ENCODE measurements around the gene ZNF473. TPM values are rescaled to one million over a fixed set of nuclear protein-coding genes. Genes with fewer than 3 reads are reported as not detected.

The ZNF473 gene
- total RNA-seq, 1 experiment from 2014 or later: 10.0 TPM

DNA sequence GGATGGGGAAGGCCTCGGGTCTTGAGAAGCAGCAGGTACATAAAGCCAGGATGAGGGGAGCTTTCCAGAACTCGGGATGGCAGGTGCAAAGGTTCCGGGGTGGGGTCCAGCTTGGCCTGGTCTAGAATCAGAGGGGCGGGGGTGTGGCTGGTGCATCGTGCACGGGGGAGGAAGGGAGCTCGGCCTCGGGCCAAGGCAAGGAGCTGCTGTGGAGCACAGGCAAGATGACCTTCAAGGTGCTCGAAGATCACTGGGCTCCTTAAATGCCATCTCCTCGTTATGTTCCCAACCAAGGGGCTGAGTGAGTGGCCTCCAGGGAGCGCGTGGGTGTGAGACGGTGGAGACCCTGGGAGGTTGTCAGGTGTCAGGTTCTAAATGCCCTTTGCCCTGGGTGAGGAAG, 48.7 kb upstream of the ZNF473 start (continued):
- TF ChIP-seq, protein P1, sequence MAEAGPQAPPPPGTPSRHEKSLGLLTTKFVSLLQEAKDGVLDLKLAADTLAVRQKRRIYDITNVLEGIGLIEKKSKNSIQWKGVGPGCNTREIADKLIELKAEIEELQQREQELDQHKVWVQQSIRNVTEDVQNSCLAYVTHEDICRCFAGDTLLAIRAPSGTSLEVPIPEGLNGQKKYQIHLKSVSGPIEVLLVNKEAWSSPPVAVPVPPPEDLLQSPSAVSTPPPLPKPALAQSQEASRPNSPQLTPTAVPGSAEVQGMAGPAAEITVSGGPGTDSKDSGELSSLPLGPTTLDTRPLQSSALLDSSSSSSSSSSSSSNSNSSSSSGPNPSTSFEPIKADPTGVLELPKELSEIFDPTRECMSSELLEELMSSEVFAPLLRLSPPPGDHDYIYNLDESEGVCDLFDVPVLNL (CRISPR knock-in tag; IDR thresholded peaks at IDR 0.05; ENCODE audit: borderline replicate concordance, low read depth): no peak
- no peak for TF ChIP-seq SMAD4 (CRISPR knock-in tag; IDR thresholded peaks at IDR 0.05)
- TF ChIP-seq ESRRA (CRISPR knock-in tag; IDR thresholded peaks at IDR 0.05; ENCODE audit: borderline replicate concordance): no peak
- TF ChIP-seq, protein P2, sequence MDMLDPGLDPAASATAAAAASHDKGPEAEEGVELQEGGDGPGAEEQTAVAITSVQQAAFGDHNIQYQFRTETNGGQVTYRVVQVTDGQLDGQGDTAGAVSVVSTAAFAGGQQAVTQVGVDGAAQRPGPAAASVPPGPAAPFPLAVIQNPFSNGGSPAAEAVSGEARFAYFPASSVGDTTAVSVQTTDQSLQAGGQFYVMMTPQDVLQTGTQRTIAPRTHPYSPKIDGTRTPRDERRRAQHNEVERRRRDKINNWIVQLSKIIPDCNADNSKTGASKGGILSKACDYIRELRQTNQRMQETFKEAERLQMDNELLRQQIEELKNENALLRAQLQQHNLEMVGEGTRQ (CRISPR knock-in tag; IDR thresholded peaks at IDR 0.05): no peak
- TF ChIP-seq, protein P3, sequence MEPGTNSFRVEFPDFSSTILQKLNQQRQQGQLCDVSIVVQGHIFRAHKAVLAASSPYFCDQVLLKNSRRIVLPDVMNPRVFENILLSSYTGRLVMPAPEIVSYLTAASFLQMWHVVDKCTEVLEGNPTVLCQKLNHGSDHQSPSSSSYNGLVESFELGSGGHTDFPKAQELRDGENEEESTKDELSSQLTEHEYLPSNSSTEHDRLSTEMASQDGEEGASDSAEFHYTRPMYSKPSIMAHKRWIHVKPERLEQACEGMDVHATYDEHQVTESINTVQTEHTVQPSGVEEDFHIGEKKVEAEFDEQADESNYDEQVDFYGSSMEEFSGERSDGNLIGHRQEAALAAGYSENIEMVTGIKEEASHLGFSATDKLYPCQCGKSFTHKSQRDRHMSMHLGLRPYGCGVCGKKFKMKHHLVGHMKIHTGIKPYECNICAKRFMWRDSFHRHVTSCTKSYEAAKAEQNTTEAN (CRISPR knock-in tag; IDR thresholded peaks at IDR 0.05): no peak
- TF ChIP-seq, protein P4, sequence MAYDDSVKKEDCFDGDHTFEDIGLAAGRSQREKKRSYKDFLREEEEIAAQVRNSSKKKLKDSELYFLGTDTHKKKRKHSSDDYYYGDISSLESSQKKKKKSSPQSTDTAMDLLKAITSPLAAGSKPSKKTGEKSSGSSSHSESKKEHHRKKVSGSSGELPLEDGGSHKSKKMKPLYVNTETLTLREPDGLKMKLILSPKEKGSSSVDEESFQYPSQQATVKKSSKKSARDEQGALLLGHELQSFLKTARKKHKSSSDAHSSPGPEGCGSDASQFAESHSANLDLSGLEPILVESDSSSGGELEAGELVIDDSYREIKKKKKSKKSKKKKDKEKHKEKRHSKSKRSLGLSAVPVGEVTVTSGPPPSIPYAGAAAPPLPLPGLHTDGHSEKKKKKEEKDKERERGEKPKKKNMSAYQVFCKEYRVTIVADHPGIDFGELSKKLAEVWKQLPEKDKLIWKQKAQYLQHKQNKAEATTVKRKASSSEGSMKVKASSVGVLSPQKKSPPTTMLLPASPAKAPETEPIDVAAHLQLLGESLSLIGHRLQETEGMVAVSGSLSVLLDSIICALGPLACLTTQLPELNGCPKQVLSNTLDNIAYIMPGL (CRISPR knock-in tag; IDR thresholded peaks at IDR 0.05): no peak
- no peak for TF ChIP-seq CREB1 (CRISPR knock-in tag; IDR thresholded peaks at IDR 0.05)
- TF ChIP-seq, protein P5, sequence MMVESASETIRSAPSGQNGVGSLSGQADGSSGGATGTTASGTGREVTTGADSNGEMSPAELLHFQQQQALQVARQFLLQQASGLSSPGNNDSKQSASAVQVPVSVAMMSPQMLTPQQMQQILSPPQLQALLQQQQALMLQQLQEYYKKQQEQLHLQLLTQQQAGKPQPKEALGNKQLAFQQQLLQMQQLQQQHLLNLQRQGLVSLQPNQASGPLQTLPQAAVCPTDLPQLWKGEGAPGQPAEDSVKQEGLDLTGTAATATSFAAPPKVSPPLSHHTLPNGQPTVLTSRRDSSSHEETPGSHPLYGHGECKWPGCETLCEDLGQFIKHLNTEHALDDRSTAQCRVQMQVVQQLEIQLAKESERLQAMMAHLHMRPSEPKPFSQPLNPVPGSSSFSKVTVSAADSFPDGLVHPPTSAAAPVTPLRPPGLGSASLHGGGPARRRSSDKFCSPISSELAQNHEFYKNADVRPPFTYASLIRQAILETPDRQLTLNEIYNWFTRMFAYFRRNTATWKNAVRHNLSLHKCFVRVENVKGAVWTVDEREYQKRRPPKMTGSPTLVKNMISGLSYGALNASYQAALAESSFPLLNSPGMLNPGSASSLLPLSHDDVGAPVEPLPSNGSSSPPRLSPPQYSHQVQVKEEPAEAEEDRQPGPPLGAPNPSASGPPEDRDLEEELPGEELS (CRISPR knock-in tag; IDR thresholded peaks at IDR 0.05): no peak

DNA sequence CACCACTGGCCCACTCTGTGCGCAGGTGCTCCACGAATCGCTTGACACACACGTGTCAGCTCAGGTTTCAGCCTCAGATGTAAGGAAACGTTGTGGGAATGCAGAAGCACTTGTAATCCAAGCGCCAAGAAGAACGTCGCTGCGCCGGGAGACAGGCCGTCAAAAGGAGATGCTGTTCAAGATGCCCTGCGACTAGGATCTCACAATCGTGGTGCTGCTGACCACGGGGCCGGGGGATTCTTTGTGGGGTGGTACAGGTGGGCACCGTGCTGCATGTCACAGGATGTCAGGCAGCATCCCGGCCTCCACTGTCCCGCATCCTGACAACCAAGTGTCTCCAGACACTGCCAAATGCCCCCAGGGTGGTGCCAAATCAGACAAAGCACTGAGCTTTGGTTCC, 47.9 kb upstream of the ZNF473 start:
- Mint-ChIP-seq H3K4me1 (no peaks in the 10 kb centered on the region), H3K9me3 (no peaks in the 10 kb centered on the region), H3K4me3 (no peak overlapping the region), H3K36me3 (0 out of 2 replicates have a peak, but pooled peaks cover 2% of the 10 kb centered on the region), H3K27ac (no peak overlapping the region), H3K27me3 (ENCODE audit: low read depth) (no peaks in the 10 kb centered on the region)
- TF ChIP-seq, protein P6, sequence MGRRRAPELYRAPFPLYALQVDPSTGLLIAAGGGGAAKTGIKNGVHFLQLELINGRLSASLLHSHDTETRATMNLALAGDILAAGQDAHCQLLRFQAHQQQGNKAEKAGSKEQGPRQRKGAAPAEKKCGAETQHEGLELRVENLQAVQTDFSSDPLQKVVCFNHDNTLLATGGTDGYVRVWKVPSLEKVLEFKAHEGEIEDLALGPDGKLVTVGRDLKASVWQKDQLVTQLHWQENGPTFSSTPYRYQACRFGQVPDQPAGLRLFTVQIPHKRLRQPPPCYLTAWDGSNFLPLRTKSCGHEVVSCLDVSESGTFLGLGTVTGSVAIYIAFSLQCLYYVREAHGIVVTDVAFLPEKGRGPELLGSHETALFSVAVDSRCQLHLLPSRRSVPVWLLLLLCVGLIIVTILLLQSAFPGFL (CRISPR knock-in tag; IDR thresholded peaks at IDR 0.05; ENCODE audit: borderline replicate concordance): no peak
- TF ChIP-seq, protein P7, sequence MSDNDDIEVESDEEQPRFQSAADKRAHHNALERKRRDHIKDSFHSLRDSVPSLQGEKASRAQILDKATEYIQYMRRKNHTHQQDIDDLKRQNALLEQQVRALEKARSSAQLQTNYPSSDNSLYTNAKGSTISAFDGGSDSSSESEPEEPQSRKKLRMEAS (CRISPR knock-in tag; IDR thresholded peaks at IDR 0.05): no peak
- no peak for TF ChIP-seq FOXP1 (CRISPR knock-in tag; IDR thresholded peaks at IDR 0.05; ENCODE audit: borderline replicate concordance)
- no peak for TF ChIP-seq JUN (CRISPR knock-in tag; IDR thresholded peaks at IDR 0.05)
- TF ChIP-seq, protein P8, sequence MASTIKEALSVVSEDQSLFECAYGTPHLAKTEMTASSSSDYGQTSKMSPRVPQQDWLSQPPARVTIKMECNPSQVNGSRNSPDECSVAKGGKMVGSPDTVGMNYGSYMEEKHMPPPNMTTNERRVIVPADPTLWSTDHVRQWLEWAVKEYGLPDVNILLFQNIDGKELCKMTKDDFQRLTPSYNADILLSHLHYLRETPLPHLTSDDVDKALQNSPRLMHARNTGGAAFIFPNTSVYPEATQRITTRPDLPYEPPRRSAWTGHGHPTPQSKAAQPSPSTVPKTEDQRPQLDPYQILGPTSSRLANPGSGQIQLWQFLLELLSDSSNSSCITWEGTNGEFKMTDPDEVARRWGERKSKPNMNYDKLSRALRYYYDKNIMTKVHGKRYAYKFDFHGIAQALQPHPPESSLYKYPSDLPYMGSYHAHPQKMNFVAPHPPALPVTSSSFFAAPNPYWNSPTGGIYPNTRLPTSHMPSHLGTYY (CRISPR knock-in tag; IDR thresholded peaks at IDR 0.05): no peak
- POLR2A ChIA-PET: no interaction called here
- ATAC-seq (no peak), DNase-seq (ENCODE audit: low spot score) (no peak)
- CTCF ChIA-PET: interaction anchor here (0.9 to 1.3 kb wide), 2 partner anchors 40 to 87 kb away, joined by 3 to 5 read pairs; no protein-coding TSS in a partner anchor

Measured in WTC11 (cell line).